ENCODE data around the gene SNCG. TPM values are rescaled to one million over a fixed set of nuclear protein-coding genes. Genes with fewer than 3 reads are reported as not detected.

Gene SNCG
- polyA plus RNA-seq, 2 of the 4 experiments (the other 2 are of a cell fraction): 7.4 to 17.9 TPM

- TF ChIP-seq HOXA7 (CRISPR knock-in tag; IDR thresholded peaks at IDR 0.05) (no peak), MAFK (IDR thresholded peaks at IDR 0.05; ENCODE audit: partially characterized antibody) (no peak), ZSCAN20 (CRISPR knock-in tag; IDR thresholded peaks at IDR 0.05) (no peak), CHD4 (IDR thresholded peaks at IDR 0.05; ENCODE audit: borderline replicate concordance) (no peak), JUNB (IDR thresholded peaks at IDR 0.05) (no peak), GATA3 (IDR thresholded peaks at IDR 0.05; ENCODE audit: borderline replicate concordance) (no peak), RARB (CRISPR knock-in tag; IDR thresholded peaks at IDR 0.05) (no peak), FOXS1 (CRISPR knock-in tag; IDR thresholded peaks at IDR 0.05) (no peak), REST (IDR thresholded peaks at IDR 0.05) (no peak), HDAC2 (IDR thresholded peaks at IDR 0.05) (no peak), KDM5A (IDR thresholded peaks at IDR 0.05) (no peak), EP300 (IDR thresholded peaks at IDR 0.05) (no peak), SREBF2 (IDR thresholded peaks at IDR 0.05) (no peak)
- 80% methylated on average over 5 of the region's 5 CpGs for WGBS (ENCODE audit: missing lambda C conversion rate)
- Histone ChIP-seq H3K9me3 (no peaks in the 10 kb centered on the region), H3K4me3 (no peak overlapping the region), H3K4me2 (no peak overlapping the region), H3K27ac (no peak overlapping the region), H3K4me1 (no peaks in the 10 kb centered on the region)
- DNase-seq (ENCODE audit: low read depth in 1 of 2, low spot score in 1 of 2) (no peak), ATAC-seq (no peak), FAIRE-seq (no peak)
- POLR2A ChIA-PET: no interaction called here
- CTCF ChIA-PET: interaction anchor here (1.4 to 1.7 kb wide), 3 partner anchors 18 to 222 kb away, joined by 5 to 9 read pairs (median 8); no protein-coding TSS in a partner anchor
These were observed 40.4 kb upstream of the SNCG start for GRCh38 chr10:86918022-86918471.

- Histone ChIP-seq H3K4me3 (no peak overlapping the region), H3K4me1 (no peaks in the 10 kb centered on the region), H3K4me2 (no peak overlapping the region), H3K9me3 (no peaks in the 10 kb centered on the region), H3K27ac (no peak overlapping the region)
- TF ChIP-seq CBX2 (IDR thresholded peaks at IDR 0.05; ENCODE audit: borderline replicate concordance, low read depth): no peak
- TF ChIP-seq ELK1 (IDR thresholded peaks at IDR 0.05; ENCODE audit: low read depth, low read length): no peak
- TF ChIP-seq USF2 (IDR thresholded peaks at IDR 0.05): no peak
- TF ChIP-seq HMGXB4 (CRISPR knock-in tag; IDR thresholded peaks at IDR 0.05; ENCODE audit: borderline replicate concordance): no peak
- no peak for TF ChIP-seq ESRRA (IDR thresholded peaks at IDR 0.05; ENCODE audit: borderline replicate concordance, low read length)
- no peak for TF ChIP-seq HEYL (CRISPR knock-in tag; IDR thresholded peaks at IDR 0.05)
- TF ChIP-seq PHF8 (IDR thresholded peaks at IDR 0.05; ENCODE audit: borderline replicate concordance, low read depth): no peak
- TF ChIP-seq MYC (IDR thresholded peaks at IDR 0.05; ENCODE audit: borderline replicate concordance, low read length): no peak
- TF ChIP-seq RARB (CRISPR knock-in tag; IDR thresholded peaks at IDR 0.05): no peak
- no peak for TF ChIP-seq RFX5 (IDR thresholded peaks at IDR 0.05)
- ChIA-PET CTCF (interaction anchor here (0.7 kb wide), 1 partner anchor 229 kb away, joined by 3 read pairs; no protein-coding TSS in a partner anchor), POLR2A (no interaction called here)
- 89% methylated on average over 9 of the region's 9 CpGs for WGBS (ENCODE audit: missing lambda C conversion rate)
- ATAC-seq (no peak), DNase-seq (ENCODE audit: low read depth in 1 of 2, low spot score in 1 of 2) (no peak), FAIRE-seq (no peak)
These were observed 35.8 kb upstream of the SNCG start for GRCh38 chr10:86922553-86922961.
